Measurements from ENCODE around the gene NPAS3. TPM values are rescaled to one million over a fixed set of nuclear protein-coding genes. Genes with fewer than 3 reads are reported as not detected.

NPAS3 gene
- total RNA-seq, 3 donors from 2014 or later: 0.96 to 4.0 (median 2.0) TPM

- intact Hi-C loops (cut with DNase I; ENCODE audit: low total_unique reads): no loop called here
- no peaks in the 10 kb centered on the region for H3K27me3 ChIP-seq
- TF ChIP-seq CTCF (IDR thresholded peaks at IDR 0.05) (no peak), POLR2AphosphoS5 (IDR thresholded peaks at IDR 0.05) (no peak), POLR2A (IDR thresholded peaks at IDR 0.05) (no peak)
- no peaks in the 10 kb centered on the region for H3K36me3 ChIP-seq
- no peaks in the 10 kb centered on the region for H3K4me1 ChIP-seq
- no peak for DNase-seq (ENCODE audit: low spot score in 2 of 2)
- no peaks in the 10 kb centered on the region for H3K9me3 ChIP-seq
- H3K4me3 ChIP-seq: no peak overlapping the region
- H3K27ac ChIP-seq: no peak overlapping the region
These were observed 862.1 kb downstream of the NPAS3 start for GRCh38 chr14:33800735-33801163.

- intact Hi-C loops (cut with DNase I; ENCODE audit: low total_unique reads): no loop called here
- TF ChIP-seq POLR2AphosphoS5 (IDR thresholded peaks at IDR 0.05) (no peak), POLR2A (IDR thresholded peaks at IDR 0.05) (no peak), CTCF (IDR thresholded peaks at IDR 0.05) (no peak)
- Histone ChIP-seq H3K4me3 (no peak overlapping the region), H3K9me3 (no peaks in the 10 kb centered on the region), H3K27ac (no peak overlapping the region), H3K27me3 (no peaks in the 10 kb centered on the region), H3K4me1 (no peaks in the 10 kb centered on the region), H3K36me3 (no peaks in the 10 kb centered on the region)
- DNase-seq (ENCODE audit: low spot score in 2 of 2): no peak
These were observed 864.1 kb downstream of the NPAS3 start for GRCh38 chr14:33802737-33803136.

- Histone ChIP-seq H3K36me3 (no peaks in the 10 kb centered on the region), H3K27me3 (no peaks in the 10 kb centered on the region), H3K4me3 (no peak overlapping the region), H3K9me3 (no peaks in the 10 kb centered on the region), H3K27ac (no peak overlapping the region), H3K4me1 (no peaks in the 10 kb centered on the region)
- intact Hi-C loops (cut with DNase I; ENCODE audit: low total_unique reads): no loop called here
- TF ChIP-seq POLR2AphosphoS5 (IDR thresholded peaks at IDR 0.05) (no peak), CTCF (IDR thresholded peaks at IDR 0.05) (no peak), POLR2A (IDR thresholded peaks at IDR 0.05) (no peak)
- DNase-seq (ENCODE audit: low spot score in 2 of 2): no peak
These were observed 866.9 kb downstream of the NPAS3 start for GRCh38 chr14:33805593-33805992.

GRCh38 chr14:33806905-33807304 lies 868.2 kb downstream of the NPAS3 start:
- intact Hi-C loops (cut with DNase I; ENCODE audit: low total_unique reads): no loop called here
- H3K36me3 ChIP-seq: no peaks in the 10 kb centered on the region
- TF ChIP-seq CTCF (IDR thresholded peaks at IDR 0.05) (no peak), POLR2A (IDR thresholded peaks at IDR 0.05) (no peak), POLR2AphosphoS5 (IDR thresholded peaks at IDR 0.05) (no peak)
- H3K27ac ChIP-seq: no peak overlapping the region
- H3K4me3 ChIP-seq: no peak overlapping the region
- H3K4me1 ChIP-seq: no peaks in the 10 kb centered on the region
- H3K27me3 ChIP-seq: no peaks in the 10 kb centered on the region
- H3K9me3 ChIP-seq: no peaks in the 10 kb centered on the region
- DNase-seq (ENCODE audit: low spot score in 2 of 2): no peak

- H3K9me3 ChIP-seq: no peaks in the 10 kb centered on the region
- H3K4me1 ChIP-seq: no peaks in the 10 kb centered on the region
- no peaks in the 10 kb centered on the region for H3K27me3 ChIP-seq
- DNase-seq (ENCODE audit: low spot score in 2 of 2): no peak
- H3K36me3 ChIP-seq: no peaks in the 10 kb centered on the region
- intact Hi-C loops (cut with DNase I; ENCODE audit: low total_unique reads): no loop called here
- H3K4me3 ChIP-seq: no peak overlapping the region
- H3K27ac ChIP-seq: no peak overlapping the region
- no peak for TF ChIP-seq POLR2AphosphoS5 (IDR thresholded peaks at IDR 0.05)
- no peak for TF ChIP-seq POLR2A (IDR thresholded peaks at IDR 0.05)
- TF ChIP-seq CTCF (IDR thresholded peaks at IDR 0.05): no peak
These were observed 869.5 kb downstream of the NPAS3 start for GRCh38 chr14:33808187-33808586.

Data from breast epithelium (tissue), 4 donors.